Liver (tissue), 9 donors: ENCODE results near the gene GNB1L. TPM values are rescaled to one million over a fixed set of nuclear protein-coding genes. Genes with fewer than 3 reads are reported as not detected.

Source experiments
- DNase-seq: peaks from one replicate; pipeline ENCODE4 v3.0.0-alpha.2; 2017; ENCODE audit warnings: low spot score
- H3K27ac ChIP-seq, 2 donors: one replicate each; pipeline ENCODE4 v1.7.0; 2013; ENCODE audit warnings: inconsistent platforms in 2 of 2, low read length in 2 of 2, control low read depth in 1 of 2, low read depth in 1 of 2, mild to moderate bottlenecking in 1 of 2
- H3K27me3 ChIP-seq, 4 donors: one replicate each; pipeline versions ENCODE4 v1.6.1 to v1.7.0; 2013; ENCODE audit warnings: low read length in 3 of 4, inconsistent platforms in 1 of 4, mild to moderate bottlenecking in 1 of 4, moderate library complexity in 1 of 4; ENCODE audit not compliant: control insufficient read depth in 4 of 4, insufficient read depth in 4 of 4
- H3K36me3 ChIP-seq, 4 donors: one replicate each; pipeline versions ENCODE4 v1.6.1 to v1.7.0; 2013; ENCODE audit warnings: low read length in 3 of 4, mild to moderate bottlenecking in 3 of 4, low read depth in 1 of 4, moderate library complexity in 1 of 4; ENCODE audit not compliant: control insufficient read depth in 4 of 4, insufficient read depth in 3 of 4
- H3K4me1 ChIP-seq, 4 donors: one replicate each; pipeline versions ENCODE4 v1.6.1 to v1.7.0; 2013; ENCODE audit warnings: low read length in 3 of 4, mild to moderate bottlenecking in 3 of 4, moderate library complexity in 1 of 4; ENCODE audit not compliant: control insufficient read depth in 4 of 4, insufficient read depth in 4 of 4
- H3K4me3 ChIP-seq, 3 donors: one replicate each; pipeline versions ENCODE4 v1.6.1 to v1.7.0; 2013; ENCODE audit warnings: low read length in 3 of 3, control low read depth in 1 of 3, low read depth in 1 of 3, mild to moderate bottlenecking in 1 of 3
- H3K9ac ChIP-seq, 2 donors: one replicate each; pipeline ENCODE4 v1.7.0; 2013; ENCODE audit warnings: low read length in 2 of 2, mild to moderate bottlenecking in 2 of 2, moderate library complexity in 2 of 2, control low read depth in 1 of 2, low read depth in 1 of 2
- H3K9me3 ChIP-seq, 4 donors: one replicate each; pipeline versions ENCODE4 v1.6.1 to v1.7.0; 2013; ENCODE audit warnings: low read length in 3 of 4; ENCODE audit not compliant: control insufficient read depth in 4 of 4
- EGR1 ChIP-seq, 2 donors: IDR thresholded peaks; 2 replicates each; pipeline ENCODE4 v1.6.1; 2016 to 2018; ENCODE audit warnings: antibody characterized with exemption in 2 of 2, low read depth in 2 of 2
- FOXA1 ChIP-seq: IDR thresholded peaks from 2 replicates; pipeline ENCODE4 v1.6.1; 2016; ENCODE audit warnings: antibody characterized with exemption
- FOXA2 ChIP-seq: IDR thresholded peaks from 2 replicates; pipeline ENCODE4 v1.6.1; 2016; ENCODE audit warnings: antibody characterized with exemption
- HNF4A ChIP-seq, 2 donors: conservative IDR thresholded peaks; 2 replicates each; pipeline ENCODE4 v1.6.1; 2016; ENCODE audit warnings: antibody characterized with exemption in 2 of 2, mild to moderate bottlenecking in 2 of 2
- HNF4G ChIP-seq: IDR thresholded peaks from 2 replicates; pipeline ENCODE4 v1.6.1; 2016; ENCODE audit warnings: antibody characterized with exemption
- JUND ChIP-seq, 2 donors: IDR thresholded peaks; 2 replicates each; pipeline ENCODE4 v1.6.1; 2016; ENCODE audit warnings: antibody characterized with exemption in 2 of 2
- NR2F2 ChIP-seq: IDR thresholded peaks from 2 replicates; pipeline ENCODE4 v1.6.1; 2016; ENCODE audit warnings: antibody characterized with exemption
- SP1 ChIP-seq: IDR thresholded peaks from 2 replicates; pipeline ENCODE4 v1.6.1; 2018; ENCODE audit warnings: antibody characterized with exemption, mild to moderate bottlenecking
- TAF1 ChIP-seq: conservative IDR thresholded peaks from 2 replicates; pipeline ENCODE4 v1.6.1; 2016; ENCODE audit warnings: antibody characterized with exemption, mild to moderate bottlenecking
- YY1 ChIP-seq: IDR thresholded peaks from 2 replicates; pipeline ENCODE4 v1.6.1; 2016; ENCODE audit warnings: antibody characterized with exemption, mild to moderate bottlenecking
- WGBS: extraction: QIAGEN DNeasy Blood & Tissue Kit; methylation state at CpG from one replicate; pipeline ENCODE4 v1.1.7; 2013; 5-methylcytosine and 5-hydroxymethylcytosine counted together
- polyA plus RNA-seq, 2 donors: library from polyadenylated mRNA; stranded (reverse) in 1 of 2; unstranded in 1 of 2; fragments of 200-250 nt in 1 of 2; fragments of >200 nt in 1 of 2; fragmentation: Nextera tagmentation in 1 of 2; extraction: Ambion mirVana in 1 of 2; gene quantifications; one replicate each; pipeline versions ENCODE4 v1.2.1 to v1.2.3, GENCODE V29; 2013 to 2015
- total RNA-seq, 2 donors: library from RNA; depleted of rRNA; stranded (reverse); fragments of >200 nt; gene quantifications; one replicate each; pipeline ENCODE4 v1.2.3, GENCODE V29; 2014
- TF ChIP-seq, protein P1 (sequence below): IDR thresholded peaks from 2 replicates; pipeline ENCODE4 v1.6.1; 2016; ENCODE audit warnings: antibody characterized with exemption
- TF ChIP-seq, protein P2 (sequence below): IDR thresholded peaks from 2 replicates; pipeline ENCODE4 v1.6.1; 2016; ENCODE audit warnings: antibody characterized with exemption
- TF ChIP-seq, protein P3 (sequence below): IDR thresholded peaks from 2 replicates; pipeline ENCODE4 v1.6.1; 2016; ENCODE audit warnings: antibody characterized with exemption
- TF ChIP-seq, protein P4 (sequence below): fragments of 150-350 bp; IDR thresholded peaks from 2 replicates; pipeline ENCODE4 v1.5.1; 2017; ENCODE audit warnings: improper control_type of control experiment, low read depth, low read length; ENCODE audit not compliant: missing input control
- TF ChIP-seq, protein P5 (sequence below): IDR thresholded peaks from 2 replicates; pipeline ENCODE4 v1.6.1; 2016; ENCODE audit warnings: antibody characterized with exemption, mild to moderate bottlenecking
- donor health status: healthy.
- donor health status: healthy.
- donor health status: healthy.
- donor health status: healthy.
- donor health status: healthy.

Gene GNB1L
- total and polyA plus RNA-seq, 4 donors, result 1.5 to 3.6 (median 1.9) TPM

DNA sequence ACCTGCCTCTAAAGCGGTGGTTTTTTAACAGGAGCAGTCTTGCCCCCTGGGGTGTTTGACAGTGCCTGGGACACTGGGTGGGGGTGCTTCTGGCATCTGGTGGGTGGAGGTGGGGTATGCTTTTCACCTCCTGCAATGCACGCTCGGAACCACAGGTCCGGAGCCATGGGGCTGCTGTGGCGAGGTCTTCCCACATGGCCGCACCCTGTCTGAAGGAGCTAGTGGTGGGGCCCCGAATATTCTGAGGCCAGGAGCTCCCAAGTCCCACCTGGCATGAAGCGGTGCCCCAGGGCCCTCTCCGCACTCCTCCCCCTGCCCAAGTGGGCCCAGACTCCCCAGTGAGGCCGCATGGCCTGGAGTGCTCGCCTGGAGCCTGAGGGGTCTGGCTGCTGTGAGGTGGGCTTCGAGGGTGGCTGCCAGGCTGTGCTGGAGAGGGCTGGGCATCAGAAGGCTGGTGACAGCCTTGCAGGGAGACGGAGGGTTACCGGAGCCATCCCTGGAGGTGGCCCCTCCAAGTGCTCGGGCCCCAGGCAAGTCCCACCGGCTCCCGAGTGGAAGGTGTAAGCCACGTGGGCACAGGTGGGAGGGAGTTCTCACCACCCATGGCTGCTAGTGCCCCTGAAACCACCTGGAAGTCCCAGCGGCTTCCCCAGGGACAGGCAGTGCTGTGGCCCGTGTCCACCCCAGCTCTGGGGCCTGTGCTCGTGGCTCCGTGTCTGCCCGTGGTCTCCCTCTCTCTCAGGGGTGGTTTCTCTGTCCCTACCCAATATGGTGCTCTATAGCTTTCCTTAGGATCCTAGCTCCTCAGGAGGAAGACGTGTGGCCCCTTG, 79.0 kb downstream of the GNB1L start:
- Histone ChIP-seq H3K9ac (no peak overlapping the region), H3K36me3 (no peaks in the 10 kb centered on the region), H3K27ac (no peak overlapping the region), H3K9me3 (no peaks in the 10 kb centered on the region), H3K4me3 (no peak overlapping the region), H3K4me1 (no peaks in the 10 kb centered on the region), H3K27me3 (no peaks in the 10 kb centered on the region)
- DNase-seq, result no peak
- TF ChIP-seq TAF1, result no peak
- TF ChIP-seq, protein P1, sequence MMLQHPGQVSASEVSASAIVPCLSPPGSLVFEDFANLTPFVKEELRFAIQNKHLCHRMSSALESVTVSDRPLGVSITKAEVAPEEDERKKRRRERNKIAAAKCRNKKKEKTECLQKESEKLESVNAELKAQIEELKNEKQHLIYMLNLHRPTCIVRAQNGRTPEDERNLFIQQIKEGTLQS, result no peak
- TF ChIP-seq, protein P2, sequence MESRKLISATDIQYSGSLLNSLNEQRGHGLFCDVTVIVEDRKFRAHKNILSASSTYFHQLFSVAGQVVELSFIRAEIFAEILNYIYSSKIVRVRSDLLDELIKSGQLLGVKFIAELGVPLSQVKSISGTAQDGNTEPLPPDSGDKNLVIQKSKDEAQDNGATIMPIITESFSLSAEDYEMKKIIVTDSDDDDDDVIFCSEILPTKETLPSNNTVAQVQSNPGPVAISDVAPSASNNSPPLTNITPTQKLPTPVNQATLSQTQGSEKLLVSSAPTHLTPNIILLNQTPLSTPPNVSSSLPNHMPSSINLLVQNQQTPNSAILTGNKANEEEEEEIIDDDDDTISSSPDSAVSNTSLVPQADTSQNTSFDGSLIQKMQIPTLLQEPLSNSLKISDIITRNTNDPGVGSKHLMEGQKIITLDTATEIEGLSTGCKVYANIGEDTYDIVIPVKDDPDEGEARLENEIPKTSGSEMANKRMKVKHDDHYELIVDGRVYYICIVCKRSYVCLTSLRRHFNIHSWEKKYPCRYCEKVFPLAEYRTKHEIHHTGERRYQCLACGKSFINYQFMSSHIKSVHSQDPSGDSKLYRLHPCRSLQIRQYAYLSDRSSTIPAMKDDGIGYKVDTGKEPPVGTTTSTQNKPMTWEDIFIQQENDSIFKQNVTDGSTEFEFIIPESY, result no peak
- TF ChIP-seq, protein P3, sequence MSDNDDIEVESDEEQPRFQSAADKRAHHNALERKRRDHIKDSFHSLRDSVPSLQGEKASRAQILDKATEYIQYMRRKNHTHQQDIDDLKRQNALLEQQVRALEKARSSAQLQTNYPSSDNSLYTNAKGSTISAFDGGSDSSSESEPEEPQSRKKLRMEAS, result no peak
- TF ChIP-seq JUND (IDR thresholded peaks at IDR 0.05), result no peak
- TF ChIP-seq NR2F2, result no peak
- TF ChIP-seq FOXA2, result no peak
- no peak for TF ChIP-seq SP1
- TF ChIP-seq HNF4A (conservative IDR thresholded peaks at IDR 0.05), result no peak
- TF ChIP-seq, protein P4, sequence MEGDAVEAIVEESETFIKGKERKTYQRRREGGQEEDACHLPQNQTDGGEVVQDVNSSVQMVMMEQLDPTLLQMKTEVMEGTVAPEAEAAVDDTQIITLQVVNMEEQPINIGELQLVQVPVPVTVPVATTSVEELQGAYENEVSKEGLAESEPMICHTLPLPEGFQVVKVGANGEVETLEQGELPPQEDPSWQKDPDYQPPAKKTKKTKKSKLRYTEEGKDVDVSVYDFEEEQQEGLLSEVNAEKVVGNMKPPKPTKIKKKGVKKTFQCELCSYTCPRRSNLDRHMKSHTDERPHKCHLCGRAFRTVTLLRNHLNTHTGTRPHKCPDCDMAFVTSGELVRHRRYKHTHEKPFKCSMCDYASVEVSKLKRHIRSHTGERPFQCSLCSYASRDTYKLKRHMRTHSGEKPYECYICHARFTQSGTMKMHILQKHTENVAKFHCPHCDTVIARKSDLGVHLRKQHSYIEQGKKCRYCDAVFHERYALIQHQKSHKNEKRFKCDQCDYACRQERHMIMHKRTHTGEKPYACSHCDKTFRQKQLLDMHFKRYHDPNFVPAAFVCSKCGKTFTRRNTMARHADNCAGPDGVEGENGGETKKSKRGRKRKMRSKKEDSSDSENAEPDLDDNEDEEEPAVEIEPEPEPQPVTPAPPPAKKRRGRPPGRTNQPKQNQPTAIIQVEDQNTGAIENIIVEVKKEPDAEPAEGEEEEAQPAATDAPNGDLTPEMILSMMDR, result no peak
- no peak for TF ChIP-seq FOXA1
- TF ChIP-seq, protein P5, sequence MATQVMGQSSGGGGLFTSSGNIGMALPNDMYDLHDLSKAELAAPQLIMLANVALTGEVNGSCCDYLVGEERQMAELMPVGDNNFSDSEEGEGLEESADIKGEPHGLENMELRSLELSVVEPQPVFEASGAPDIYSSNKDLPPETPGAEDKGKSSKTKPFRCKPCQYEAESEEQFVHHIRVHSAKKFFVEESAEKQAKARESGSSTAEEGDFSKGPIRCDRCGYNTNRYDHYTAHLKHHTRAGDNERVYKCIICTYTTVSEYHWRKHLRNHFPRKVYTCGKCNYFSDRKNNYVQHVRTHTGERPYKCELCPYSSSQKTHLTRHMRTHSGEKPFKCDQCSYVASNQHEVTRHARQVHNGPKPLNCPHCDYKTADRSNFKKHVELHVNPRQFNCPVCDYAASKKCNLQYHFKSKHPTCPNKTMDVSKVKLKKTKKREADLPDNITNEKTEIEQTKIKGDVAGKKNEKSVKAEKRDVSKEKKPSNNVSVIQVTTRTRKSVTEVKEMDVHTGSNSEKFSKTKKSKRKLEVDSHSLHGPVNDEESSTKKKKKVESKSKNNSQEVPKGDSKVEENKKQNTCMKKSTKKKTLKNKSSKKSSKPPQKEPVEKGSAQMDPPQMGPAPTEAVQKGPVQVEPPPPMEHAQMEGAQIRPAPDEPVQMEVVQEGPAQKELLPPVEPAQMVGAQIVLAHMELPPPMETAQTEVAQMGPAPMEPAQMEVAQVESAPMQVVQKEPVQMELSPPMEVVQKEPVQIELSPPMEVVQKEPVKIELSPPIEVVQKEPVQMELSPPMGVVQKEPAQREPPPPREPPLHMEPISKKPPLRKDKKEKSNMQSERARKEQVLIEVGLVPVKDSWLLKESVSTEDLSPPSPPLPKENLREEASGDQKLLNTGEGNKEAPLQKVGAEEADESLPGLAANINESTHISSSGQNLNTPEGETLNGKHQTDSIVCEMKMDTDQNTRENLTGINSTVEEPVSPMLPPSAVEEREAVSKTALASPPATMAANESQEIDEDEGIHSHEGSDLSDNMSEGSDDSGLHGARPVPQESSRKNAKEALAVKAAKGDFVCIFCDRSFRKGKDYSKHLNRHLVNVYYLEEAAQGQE, result no peak
- TF ChIP-seq HNF4G, result no peak
- TF ChIP-seq EGR1 (IDR thresholded peaks at IDR 0.05; ENCODE audit: low read depth in 2 of 2), result no peak
- TF ChIP-seq YY1, result no peak
- WGBS, result 93% methylated on average over 24 of the region's 24 CpGs
